ENCODE measurements around the gene DPP4. TPM values are rescaled to one million over a fixed set of nuclear protein-coding genes. Genes with fewer than 3 reads are reported as not detected.

Gene DPP4
- total RNA-seq, 1 donor from 2014 or later = 4.4 TPM

DNA sequence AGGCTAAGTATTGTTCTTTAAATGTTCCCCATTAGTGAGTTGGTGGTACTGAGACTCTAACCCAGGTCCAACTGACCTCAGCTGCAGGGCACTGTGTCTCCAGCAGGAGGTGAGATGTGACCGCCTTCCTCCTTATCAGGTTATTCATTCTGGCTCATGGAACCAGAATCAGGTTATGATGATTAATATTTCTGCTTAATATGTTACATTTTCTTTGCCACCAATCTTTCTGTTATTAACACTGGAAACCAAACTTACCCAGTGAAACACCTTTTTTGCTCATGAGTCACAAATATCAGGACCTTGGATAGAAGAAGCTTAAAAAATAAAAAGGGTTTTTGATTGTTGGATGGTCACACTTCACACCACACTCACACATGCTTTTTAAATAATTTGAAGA lies 85.4 kb downstream of the DPP4 start:
- peak; percentile 19 for TF ChIP-seq CTCF (IDR thresholded peaks at IDR 0.05; ENCODE audit: borderline replicate concordance)
- intact Hi-C loops (cut with micrococcal nuclease) = no loop called here

DNA sequence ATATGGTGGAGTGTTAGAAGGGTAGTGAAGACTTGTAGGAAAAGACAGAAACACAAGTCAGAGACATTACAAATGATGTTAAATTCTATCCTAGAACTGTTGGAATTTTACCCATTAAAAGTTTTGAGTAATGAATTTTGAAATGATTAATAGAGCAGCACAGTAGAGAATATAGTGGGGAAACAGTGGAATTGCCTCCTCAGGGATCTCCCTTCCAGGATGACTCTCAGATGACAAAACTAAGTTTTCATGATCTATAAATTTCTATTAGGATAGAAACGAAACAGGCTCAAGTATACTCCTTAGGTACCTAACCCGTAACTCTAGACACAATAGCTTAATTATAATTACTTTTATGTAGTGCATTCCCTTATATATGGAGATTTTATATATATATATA lies 86.7 kb downstream of the DPP4 start:
- Histone ChIP-seq H3K9me3 (replicated peaks) (no peaks in the 10 kb centered on the region), H3K36me3 (peaks cover 6% of the 10 kb centered on the region), H3K4me3 (no peak overlapping the region), H3K27ac (replicated peaks) (no peak overlapping the region), H3K27me3 (ENCODE audit: low read depth) (no peaks in the 10 kb centered on the region), H3K4me1 (no peaks in the 10 kb centered on the region)
- intact Hi-C loops (cut with micrococcal nuclease) = no loop called here
- no peak for DNase-seq
- no peak for TF ChIP-seq CTCF (IDR thresholded peaks at IDR 0.05; ENCODE audit: borderline replicate concordance)

More for the DNA sequence above, 85.4 kb downstream of the DPP4 start:
- Histone ChIP-seq H3K4me3 (no peak overlapping the region), H3K27me3 (ENCODE audit: low read depth) (no peaks in the 10 kb centered on the region), H3K4me1 (no peaks in the 10 kb centered on the region), H3K27ac (replicated peaks) (no peak overlapping the region), H3K36me3 (peaks cover 12% of the 10 kb centered on the region), H3K9me3 (replicated peaks) (no peaks in the 10 kb centered on the region)
- no peak for DNase-seq

GRCh38 chr2:161983866-161984265 lies 90.1 kb downstream of the DPP4 start:
- Histone ChIP-seq H3K4me3 (no peak overlapping the region), H3K27me3 (ENCODE audit: low read depth) (peaks cover 21% of the 10 kb centered on the region), H3K4me1 (no peaks in the 10 kb centered on the region), H3K27ac (replicated peaks) (no peak overlapping the region), H3K9me3 (replicated peaks) (no peaks in the 10 kb centered on the region), H3K36me3 (no peaks in the 10 kb centered on the region)
- DNase-seq = no peak
- TF ChIP-seq CTCF (IDR thresholded peaks at IDR 0.05; ENCODE audit: borderline replicate concordance) = no peak
- intact Hi-C loops (cut with micrococcal nuclease) = no loop called here

DNA sequence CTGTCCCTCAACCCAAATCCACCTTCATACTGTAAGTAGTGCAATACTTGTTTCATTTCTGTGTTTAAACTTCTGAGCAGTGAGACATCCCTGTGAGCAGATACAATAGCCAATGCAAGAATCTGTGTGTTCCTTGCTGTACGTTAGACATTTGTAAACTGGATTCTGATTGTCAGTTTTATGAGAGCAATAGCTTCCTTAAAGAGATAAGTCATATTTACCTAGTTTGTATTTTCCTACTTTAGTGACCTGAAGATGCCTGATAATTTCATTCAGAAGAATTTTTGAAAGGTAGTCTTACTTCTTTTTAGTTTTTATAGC lies 90.7 kb downstream of the DPP4 start:
- Histone ChIP-seq H3K4me3 (no peak overlapping the region), H3K4me1 (no peaks in the 10 kb centered on the region), H3K27me3 (ENCODE audit: low read depth) (peaks cover 25% of the 10 kb centered on the region), H3K9me3 (replicated peaks) (no peaks in the 10 kb centered on the region), H3K27ac (replicated peaks) (no peak overlapping the region), H3K36me3 (no peaks in the 10 kb centered on the region)
- no peak for TF ChIP-seq CTCF (IDR thresholded peaks at IDR 0.05; ENCODE audit: borderline replicate concordance)
- intact Hi-C loops (cut with micrococcal nuclease) = no loop called here
- no peak for DNase-seq

- H3K27ac ChIP-seq (replicated peaks) = no peak overlapping the region
- DNase-seq = no peak
- TF ChIP-seq CTCF (IDR thresholded peaks at IDR 0.05; ENCODE audit: borderline replicate concordance) = no peak
- H3K4me3 ChIP-seq = no peak overlapping the region
- H3K27me3 ChIP-seq (ENCODE audit: low read depth) = peaks cover 30% of the 10 kb centered on the region
- H3K36me3 ChIP-seq = no peaks in the 10 kb centered on the region
- intact Hi-C loops (cut with micrococcal nuclease) = no loop called here
- H3K4me1 ChIP-seq = no peaks in the 10 kb centered on the region
- H3K9me3 ChIP-seq (replicated peaks) = no peaks in the 10 kb centered on the region
Measured at GRCh38 chr2:161982548-161983330, 91.3 kb downstream of the DPP4 start.
